WTC11 (cell line): ENCODE data around the gene RMDN3. TPM values are rescaled to one million over a fixed set of nuclear protein-coding genes. Genes with fewer than 3 reads are reported as not detected.

Experiments
- ATAC-seq: fragments of 200-7000 bp; cut with Tn5 transposase; 2 replicates; pipeline ENCODE4 v1.10.0; 2021; ENCODE audit warnings: mild to moderate bottlenecking, moderate library complexity
- CTCF ChIA-PET: fragments of 300-600 bp; sonication (Branson Sonifier 250); formaldehyde crosslinking; loops from one replicate; lab custom pipeline; 2021; ENCODE audit warnings: antibody characterized with exemption; lab: Charles Lee
- POLR2A ChIA-PET: fragments of 350-600 bp; sonication (Branson Sonifier 250); formaldehyde crosslinking; loops from one replicate; lab custom pipeline; 2021; ENCODE audit warnings: antibody characterized with exemption; lab: Charles Lee
- DNase-seq: peaks from one replicate; pipeline ENCODE4 v3.0.0; 2021; ENCODE audit warnings: low spot score
- H3K27ac Mint-ChIP-seq: 2 replicates; pipeline ENCODE4 v1.8.0; 2021; ENCODE audit warnings: mixed read lengths
- H3K27me3 Mint-ChIP-seq: 2 replicates; pipeline ENCODE4 v1.8.0; 2021; ENCODE audit warnings: low read depth, mild to moderate bottlenecking, moderate library complexity, mixed read lengths
- H3K36me3 Mint-ChIP-seq: 2 replicates; pipeline ENCODE4 v1.8.0; 2021; ENCODE audit warnings: mixed read lengths
- H3K4me1 Mint-ChIP-seq: 2 replicates; pipeline ENCODE4 v1.8.0; 2022; ENCODE audit warnings: mixed read lengths
- H3K4me3 Mint-ChIP-seq: 2 replicates; pipeline ENCODE4 v1.8.0; 2021; ENCODE audit warnings: mild to moderate bottlenecking, moderate library complexity, mixed read lengths
- H3K9me3 Mint-ChIP-seq: 2 replicates; pipeline ENCODE4 v1.8.0; 2021; ENCODE audit warnings: mixed read lengths
- CREB1 ChIP-seq: sonication (generic); formaldehyde crosslinking; IDR thresholded peaks from 2 replicates; pipeline ENCODE4 v1.8.0; 2023; ENCODE audit warnings: mild to moderate bottlenecking, missing genetic modification reagents
- ELF4 ChIP-seq: sonication (generic); formaldehyde crosslinking; IDR thresholded peaks from 2 replicates; pipeline ENCODE4 v1.8.1; 2022; ENCODE audit warnings: low read depth, mild to moderate bottlenecking, moderate library complexity, missing genetic modification reagents
- HMGA2 ChIP-seq: fragments of 250-450 bp; sonication (Bioruptor Pico); IDR thresholded peaks from 2 replicates; pipeline ENCODE4 v1.4.0; 2021; ENCODE audit warnings: mild to moderate bottlenecking, moderate library complexity
- JAZF1 ChIP-seq: fragments of 250-450 bp; sonication (Bioruptor Pico); IDR thresholded peaks from 2 replicates; pipeline ENCODE4 v1.9.0; 2021; ENCODE audit warnings: moderate library complexity, mild to moderate bottlenecking, inconsistent platforms
- JUN ChIP-seq: sonication (generic); formaldehyde crosslinking; IDR thresholded peaks from 2 replicates; pipeline ENCODE4 v1.8.0; 2023; ENCODE audit warnings: mild to moderate bottlenecking, missing genetic modification reagents
- KAT7 ChIP-seq: sonication (generic); formaldehyde crosslinking; IDR thresholded peaks from 2 replicates; pipeline ENCODE4 v1.8.1; 2023; ENCODE audit warnings: missing genetic modification reagents, mild to moderate bottlenecking, borderline replicate concordance
- NFE2L1 ChIP-seq: sonication (generic); formaldehyde crosslinking; IDR thresholded peaks from 2 replicates; pipeline ENCODE4 v1.8.1; 2023; ENCODE audit warnings: missing genetic modification reagents
- NR2C2 ChIP-seq: sonication (generic); formaldehyde crosslinking; IDR thresholded peaks from 2 replicates; pipeline ENCODE4 v1.8.0; 2022; ENCODE audit warnings: mild to moderate bottlenecking, missing genetic modification reagents
- SMAD3 ChIP-seq: sonication (generic); formaldehyde crosslinking; IDR thresholded peaks from 2 replicates; pipeline ENCODE4 v1.8.0; 2022; ENCODE audit warnings: missing genetic modification reagents, mild to moderate bottlenecking, borderline replicate concordance
- ZNF121 ChIP-seq: sonication (generic); formaldehyde crosslinking; IDR thresholded peaks from 2 replicates; pipeline ENCODE4 v1.8.0; 2023; ENCODE audit warnings: missing genetic modification reagents
- ZNF219 ChIP-seq: sonication (generic); formaldehyde crosslinking; IDR thresholded peaks from 2 replicates; pipeline ENCODE4 v1.8.0; 2023; ENCODE audit warnings: missing genetic modification reagents, mild to moderate bottlenecking, borderline replicate concordance
- total RNA-seq: library from RNA; stranded (reverse); gene quantifications from 3 replicates; pipeline ENCODE4 v1.2.3, GENCODE V29; 2021
- TF ChIP-seq, protein P1 (sequence below): sonication (generic); formaldehyde crosslinking; IDR thresholded peaks from 2 replicates; pipeline ENCODE4 v1.8.0; 2023; ENCODE audit warnings: mild to moderate bottlenecking, missing genetic modification reagents
- TF ChIP-seq, protein P2 (sequence below): sonication (generic); formaldehyde crosslinking; conservative IDR thresholded peaks from 2 replicates; pipeline ENCODE4 v1.8.1; 2023; ENCODE audit warnings: mild to moderate bottlenecking, low read depth, missing genetic modification reagents, moderate library complexity
- TF ChIP-seq, protein P3 (sequence below): sonication (generic); formaldehyde crosslinking; IDR thresholded peaks from 2 replicates; pipeline ENCODE4 v1.8.0; 2022; ENCODE audit warnings: mild to moderate bottlenecking, missing genetic modification reagents
- TF ChIP-seq, protein P4 (sequence below): sonication (generic); formaldehyde crosslinking; IDR thresholded peaks from 2 replicates; pipeline ENCODE4 v1.8.1; 2022; ENCODE audit warnings: mild to moderate bottlenecking, missing genetic modification reagents, moderate library complexity, borderline replicate concordance
- TF ChIP-seq, protein P5 (sequence below): sonication (generic); formaldehyde crosslinking; IDR thresholded peaks from 2 replicates; pipeline ENCODE4 v1.8.0; 2023; ENCODE audit warnings: missing genetic modification reagents

The RMDN3 gene
- total RNA-seq, 1 experiment from 2014 or later: 22.8 TPM

DNA sequence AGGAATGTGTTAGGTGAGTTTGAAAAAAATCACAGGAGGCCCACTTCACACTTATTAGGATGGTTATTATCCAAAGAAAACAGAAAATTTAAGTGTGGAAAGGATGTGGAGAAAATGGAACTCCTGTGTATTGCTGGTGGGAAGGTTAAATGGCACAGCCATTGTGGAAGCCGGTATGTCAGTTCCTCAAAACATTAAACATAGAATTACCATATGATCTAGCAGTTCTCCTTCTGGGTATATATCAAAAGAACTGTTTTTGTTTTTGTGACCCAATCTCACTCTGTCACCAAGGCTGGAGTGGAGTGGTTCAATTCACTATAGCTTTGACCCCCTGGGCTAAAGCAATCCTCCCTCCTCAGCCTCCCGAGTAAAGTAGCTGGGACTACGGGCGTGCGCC is 41.5 kb upstream of the RMDN3 start:
- peaks cover 15% of the 10 kb centered on the region for H3K36me3 Mint-ChIP-seq
- POLR2A ChIA-PET: interaction anchor here (1.3 kb wide), 1 partner anchor 9 kb away, joined by 7 read pairs; no protein-coding TSS in a partner anchor
- peaks cover 58% of the 10 kb centered on the region for H3K4me1 Mint-ChIP-seq
- no peak overlapping the region for H3K4me3 Mint-ChIP-seq
- TF ChIP-seq ELF4 (no peak), ZNF121 (CRISPR knock-in tag) (no peak), JUN (CRISPR knock-in tag) (no peak), NR2C2 (CRISPR knock-in tag) (no peak), KAT7 (CRISPR knock-in tag) (no peak), CREB1 (CRISPR knock-in tag) (no peak)
- TF ChIP-seq, protein P1, sequence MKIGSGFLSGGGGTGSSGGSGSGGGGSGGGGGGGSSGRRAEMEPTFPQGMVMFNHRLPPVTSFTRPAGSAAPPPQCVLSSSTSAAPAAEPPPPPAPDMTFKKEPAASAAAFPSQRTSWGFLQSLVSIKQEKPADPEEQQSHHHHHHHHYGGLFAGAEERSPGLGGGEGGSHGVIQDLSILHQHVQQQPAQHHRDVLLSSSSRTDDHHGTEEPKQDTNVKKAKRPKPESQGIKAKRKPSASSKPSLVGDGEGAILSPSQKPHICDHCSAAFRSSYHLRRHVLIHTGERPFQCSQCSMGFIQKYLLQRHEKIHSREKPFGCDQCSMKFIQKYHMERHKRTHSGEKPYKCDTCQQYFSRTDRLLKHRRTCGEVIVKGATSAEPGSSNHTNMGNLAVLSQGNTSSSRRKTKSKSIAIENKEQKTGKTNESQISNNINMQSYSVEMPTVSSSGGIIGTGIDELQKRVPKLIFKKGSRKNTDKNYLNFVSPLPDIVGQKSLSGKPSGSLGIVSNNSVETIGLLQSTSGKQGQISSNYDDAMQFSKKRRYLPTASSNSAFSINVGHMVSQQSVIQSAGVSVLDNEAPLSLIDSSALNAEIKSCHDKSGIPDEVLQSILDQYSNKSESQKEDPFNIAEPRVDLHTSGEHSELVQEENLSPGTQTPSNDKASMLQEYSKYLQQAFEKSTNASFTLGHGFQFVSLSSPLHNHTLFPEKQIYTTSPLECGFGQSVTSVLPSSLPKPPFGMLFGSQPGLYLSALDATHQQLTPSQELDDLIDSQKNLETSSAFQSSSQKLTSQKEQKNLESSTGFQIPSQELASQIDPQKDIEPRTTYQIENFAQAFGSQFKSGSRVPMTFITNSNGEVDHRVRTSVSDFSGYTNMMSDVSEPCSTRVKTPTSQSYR (CRISPR knock-in tag): no peak
- TF ChIP-seq, protein P2, sequence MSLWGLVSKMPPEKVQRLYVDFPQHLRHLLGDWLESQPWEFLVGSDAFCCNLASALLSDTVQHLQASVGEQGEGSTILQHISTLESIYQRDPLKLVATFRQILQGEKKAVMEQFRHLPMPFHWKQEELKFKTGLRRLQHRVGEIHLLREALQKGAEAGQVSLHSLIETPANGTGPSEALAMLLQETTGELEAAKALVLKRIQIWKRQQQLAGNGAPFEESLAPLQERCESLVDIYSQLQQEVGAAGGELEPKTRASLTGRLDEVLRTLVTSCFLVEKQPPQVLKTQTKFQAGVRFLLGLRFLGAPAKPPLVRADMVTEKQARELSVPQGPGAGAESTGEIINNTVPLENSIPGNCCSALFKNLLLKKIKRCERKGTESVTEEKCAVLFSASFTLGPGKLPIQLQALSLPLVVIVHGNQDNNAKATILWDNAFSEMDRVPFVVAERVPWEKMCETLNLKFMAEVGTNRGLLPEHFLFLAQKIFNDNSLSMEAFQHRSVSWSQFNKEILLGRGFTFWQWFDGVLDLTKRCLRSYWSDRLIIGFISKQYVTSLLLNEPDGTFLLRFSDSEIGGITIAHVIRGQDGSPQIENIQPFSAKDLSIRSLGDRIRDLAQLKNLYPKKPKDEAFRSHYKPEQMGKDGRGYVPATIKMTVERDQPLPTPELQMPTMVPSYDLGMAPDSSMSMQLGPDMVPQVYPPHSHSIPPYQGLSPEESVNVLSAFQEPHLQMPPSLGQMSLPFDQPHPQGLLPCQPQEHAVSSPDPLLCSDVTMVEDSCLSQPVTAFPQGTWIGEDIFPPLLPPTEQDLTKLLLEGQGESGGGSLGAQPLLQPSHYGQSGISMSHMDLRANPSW (CRISPR knock-in tag): no peak
- H3K9me3 Mint-ChIP-seq: no peaks in the 10 kb centered on the region
- ATAC-seq (no peak), DNase-seq (no peak)
- CTCF ChIA-PET: interaction anchor here (1.2 kb wide), 1 partner anchor 9 kb away, joined by 4 read pairs; no protein-coding TSS in a partner anchor
- no peaks in the 10 kb centered on the region for H3K27me3 Mint-ChIP-seq
- H3K27ac Mint-ChIP-seq: peak overlapping the region; percentile 87

DNA sequence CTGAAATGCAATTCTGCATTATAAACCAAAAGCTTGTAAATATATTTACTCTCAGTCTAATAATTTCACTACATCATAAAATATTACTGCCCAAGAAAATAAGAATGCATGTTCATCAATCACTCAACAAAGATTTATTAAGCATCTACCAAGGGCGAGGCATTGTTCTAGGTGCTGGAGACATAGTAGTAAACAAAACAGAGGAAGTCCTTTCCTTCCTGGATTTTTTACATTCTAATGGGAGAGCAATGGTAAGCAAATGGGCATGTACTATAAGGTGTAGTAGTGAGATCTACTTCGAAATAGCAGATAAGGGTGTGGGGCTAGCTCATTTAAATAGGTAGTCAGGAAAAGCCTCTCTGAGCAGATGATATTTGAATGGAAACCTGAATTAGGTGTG is 41.0 kb upstream of the RMDN3 start:
- Mint-ChIP-seq H3K4me1 (peaks cover 57% of the 10 kb centered on the region), H3K4me3 (no peak overlapping the region), H3K27me3 (no peaks in the 10 kb centered on the region), H3K27ac (peak overlapping the region; percentile 87), H3K36me3 (peaks cover 12% of the 10 kb centered on the region), H3K9me3 (no peaks in the 10 kb centered on the region)
- ChIA-PET POLR2A (interaction anchor here (1.3 kb wide), 1 partner anchor 8 kb away, joined by 7 read pairs; no protein-coding TSS in a partner anchor), CTCF (no interaction called here)
- no peak for ATAC-seq
- TF ChIP-seq HMGA2: no peak
- TF ChIP-seq, protein P3, sequence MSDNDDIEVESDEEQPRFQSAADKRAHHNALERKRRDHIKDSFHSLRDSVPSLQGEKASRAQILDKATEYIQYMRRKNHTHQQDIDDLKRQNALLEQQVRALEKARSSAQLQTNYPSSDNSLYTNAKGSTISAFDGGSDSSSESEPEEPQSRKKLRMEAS: no peak
- no peak for TF ChIP-seq ZNF219 (CRISPR knock-in tag)
- no peak for TF ChIP-seq NFE2L1 (CRISPR knock-in tag)
- no peak for TF ChIP-seq JAZF1
- TF ChIP-seq, protein P4, sequence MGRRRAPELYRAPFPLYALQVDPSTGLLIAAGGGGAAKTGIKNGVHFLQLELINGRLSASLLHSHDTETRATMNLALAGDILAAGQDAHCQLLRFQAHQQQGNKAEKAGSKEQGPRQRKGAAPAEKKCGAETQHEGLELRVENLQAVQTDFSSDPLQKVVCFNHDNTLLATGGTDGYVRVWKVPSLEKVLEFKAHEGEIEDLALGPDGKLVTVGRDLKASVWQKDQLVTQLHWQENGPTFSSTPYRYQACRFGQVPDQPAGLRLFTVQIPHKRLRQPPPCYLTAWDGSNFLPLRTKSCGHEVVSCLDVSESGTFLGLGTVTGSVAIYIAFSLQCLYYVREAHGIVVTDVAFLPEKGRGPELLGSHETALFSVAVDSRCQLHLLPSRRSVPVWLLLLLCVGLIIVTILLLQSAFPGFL (CRISPR knock-in tag): no peak
- no peak for TF ChIP-seq KAT7 (CRISPR knock-in tag)
- TF ChIP-seq, protein P5, sequence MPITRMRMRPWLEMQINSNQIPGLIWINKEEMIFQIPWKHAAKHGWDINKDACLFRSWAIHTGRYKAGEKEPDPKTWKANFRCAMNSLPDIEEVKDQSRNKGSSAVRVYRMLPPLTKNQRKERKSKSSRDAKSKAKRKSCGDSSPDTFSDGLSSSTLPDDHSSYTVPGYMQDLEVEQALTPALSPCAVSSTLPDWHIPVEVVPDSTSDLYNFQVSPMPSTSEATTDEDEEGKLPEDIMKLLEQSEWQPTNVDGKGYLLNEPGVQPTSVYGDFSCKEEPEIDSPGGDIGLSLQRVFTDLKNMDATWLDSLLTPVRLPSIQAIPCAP: no peak
- no peak for TF ChIP-seq SMAD3 (CRISPR knock-in tag)
- no peak for DNase-seq
